ENCODE data around the gene PLIN5. TPM values are rescaled to one million over a fixed set of nuclear protein-coding genes. Genes with fewer than 3 reads are reported as not detected.
A peak's percentile ranks its signal among the peaks of the same experiment; 100 is the strongest.

PLIN5 gene
- total RNA-seq, 4 donors from 2014 or later = 12.0 to 26.7 (median 19.1) TPM

- Histone ChIP-seq H3K4me3 (peak overlapping the region in 1 of 4 donors; percentile 45), H3K4me1 (peaks cover 0 to 35% (median 14%) of the 10 kb centered on the region in 4 donors), H3K27me3 (peaks cover 0 to 79% of the 10 kb centered on the region in 2 donors), H3K27ac (peak overlapping the region in 1 of 4 donors; percentile 45), H3K36me3 (no peaks in the 10 kb centered on the region), H3K9me3 (no peaks in the 10 kb centered on the region)
- TF ChIP-seq POLR2A (IDR thresholded peaks at IDR 0.05) (no peak), CTCF (IDR thresholded peaks at IDR 0.05) (no peak), EP300 (IDR thresholded peaks at IDR 0.05) (no peak)
- 1% methylated on average over 13 to 15 of the region's 62 CpGs for WGBS, 2 donors
- no peak for DNase-seq (ENCODE audit: low spot score in 2 of 2)
Measured at GRCh38 chr19:4580961-4581665, 46.1 kb upstream of the PLIN5 start.

- Histone ChIP-seq H3K27me3 (peaks cover 0 to 77% of the 10 kb centered on the region in 2 donors), H3K4me3 (peak overlapping the region in 2 of 4 donors; percentile 1 to 45), H3K4me1 (peaks cover 0 to 43% (median 16%) of the 10 kb centered on the region in 4 donors), H3K36me3 (no peaks in the 10 kb centered on the region), H3K27ac (peak overlapping the region in 1 of 4 donors; percentile 45), H3K9me3 (no peaks in the 10 kb centered on the region)
- TF ChIP-seq POLR2A (IDR thresholded peaks at IDR 0.05) (no peak), CTCF (IDR thresholded peaks at IDR 0.05) (no peak), EP300 (IDR thresholded peaks at IDR 0.05) (no peak)
- WGBS, 2 donors = 7 to 23% methylated on average over 10 to 38 of the region's 50 CpGs
- no peak for DNase-seq (ENCODE audit: low spot score in 2 of 2)
Measured at GRCh38 chr19:4580021-4580901, 45.2 kb upstream of the PLIN5 start.

- peaks cover 0 to 76% of the 10 kb centered on the region in 2 donors for H3K27me3 ChIP-seq
- H3K27ac ChIP-seq = no peak overlapping the region
- H3K36me3 ChIP-seq = no peaks in the 10 kb centered on the region
- H3K9me3 ChIP-seq = no peaks in the 10 kb centered on the region
- H3K4me3 ChIP-seq = no peak overlapping the region
- TF ChIP-seq CTCF (IDR thresholded peaks at IDR 0.05) (no peak), EP300 (IDR thresholded peaks at IDR 0.05) (no peak), POLR2A (IDR thresholded peaks at IDR 0.05) (no peak)
- WGBS, 2 donors = 60 to 64% methylated on average over 7 to 8 of the region's 8 CpGs
- DNase-seq (ENCODE audit: low spot score in 2 of 2) = no peak
- H3K4me1 ChIP-seq = peaks cover 0 to 43% (median 15%) of the 10 kb centered on the region in 4 donors
Measured at GRCh38 chr19:4579389-4579788, 44.4 kb upstream of the PLIN5 start.

- WGBS, 2 donors = 57 to 64% methylated on average over 9 to 11 of the region's 11 CpGs
- Histone ChIP-seq H3K4me1 (peaks cover 0 to 36% (median 9%) of the 10 kb centered on the region in 4 donors), H3K9me3 (no peaks in the 10 kb centered on the region), H3K4me3 (no peak overlapping the region), H3K27me3 (peaks cover 0 to 76% of the 10 kb centered on the region in 2 donors), H3K27ac (no peak overlapping the region), H3K36me3 (no peaks in the 10 kb centered on the region)
- no peak for DNase-seq (ENCODE audit: low spot score in 2 of 2)
- no peak for TF ChIP-seq CTCF (IDR thresholded peaks at IDR 0.05)
- TF ChIP-seq POLR2A (IDR thresholded peaks at IDR 0.05) = no peak
- TF ChIP-seq EP300 (IDR thresholded peaks at IDR 0.05) = no peak
Measured at GRCh38 chr19:4578552-4579248, 43.7 kb upstream of the PLIN5 start.

All from tibial nerve (tissue), 4 donors.